HEK293 (cell line): ENCODE data around the gene KRT7.

Experiments
- CTCF ChIP-seq: fragments of 450-650 bp; formaldehyde crosslinking; IDR thresholded peaks from 2 replicates; pipeline ENCODE4 v1.5.1; 2016; ENCODE audit warnings: missing biosample characterization, missing genetic modification characterization
- HOXC10 ChIP-seq: sonication (generic); formaldehyde crosslinking; IDR thresholded peaks from 2 replicates; pipeline ENCODE4 v1.8.1; 2023; ENCODE audit warnings: mild to moderate bottlenecking, missing genetic modification reagents
- ZBTB21 ChIP-seq: fragments of 450-650 bp; formaldehyde crosslinking; IDR thresholded peaks from 2 replicates; pipeline ENCODE4 v1.5.1; 2017; ENCODE audit warnings: missing biosample characterization, missing genetic modification characterization

- TF ChIP-seq ZBTB21 (tag by site-specific recombination) (no peak), CTCF (no peak), HOXC10 (CRISPR knock-in tag) (no peak)
Observed at GRCh38 chr12:52277486-52278245, 44.6 kb downstream of the KRT7 start.
